IMR-90 (cell line): Measurements from ENCODE around the gene TMEM59. TPM values are rescaled to one million over a fixed set of nuclear protein-coding genes. Genes with fewer than 3 reads are reported as not detected.

Experiments
- CHD1 ChIP-seq: IDR thresholded peaks from 2 replicates; pipeline ENCODE4 v1.6.1; 2012; ENCODE audit warnings: low read depth, low read length, improper control_type of control experiment
- MAFK ChIP-seq: IDR thresholded peaks from 2 replicates; pipeline ENCODE4 v1.6.1; 2012; ENCODE audit warnings: low read depth, low read length, improper control_type of control experiment
- MAZ ChIP-seq: IDR thresholded peaks from 2 replicates; pipeline ENCODE4 v1.6.1; 2012; ENCODE audit warnings: low read depth, mild to moderate bottlenecking, low read length, improper control_type of control experiment, moderate library complexity, borderline replicate concordance
- MXI1 ChIP-seq: IDR thresholded peaks from 2 replicates; pipeline ENCODE4 v1.6.1; 2012; ENCODE audit warnings: low read depth, mild to moderate bottlenecking, low read length, moderate library complexity, borderline replicate concordance
- polyA plus RNA-seq, 3 experiments: library from polyadenylated mRNA; depleted of rRNA; stranded (reverse); fragments of >200 nt; gene quantifications; 2 replicates each; pipeline ENCODE4 v1.2.3, GENCODE V29; 2012; ENCODE audit warnings: low replicate concordance in 1 of 3
- total RNA-seq: library from RNA; depleted of rRNA; stranded (reverse); fragments of >200 nt; gene quantifications from 2 replicates; pipeline ENCODE4 v1.2.3, GENCODE V29; 2012
- TF ChIP-seq, protein P1 (sequence below): fragments of 150-350 bp; IDR thresholded peaks from 2 replicates; pipeline ENCODE4 v1.6.1; 2017; ENCODE audit warnings: mild to moderate bottlenecking, antibody characterized with exemption, low read length, low read depth

Gene TMEM59
- total and polyA plus RNA-seq, 2 of the 4 experiments (the other 2 are of a cell fraction) = 239 to 241 TPM

DNA sequence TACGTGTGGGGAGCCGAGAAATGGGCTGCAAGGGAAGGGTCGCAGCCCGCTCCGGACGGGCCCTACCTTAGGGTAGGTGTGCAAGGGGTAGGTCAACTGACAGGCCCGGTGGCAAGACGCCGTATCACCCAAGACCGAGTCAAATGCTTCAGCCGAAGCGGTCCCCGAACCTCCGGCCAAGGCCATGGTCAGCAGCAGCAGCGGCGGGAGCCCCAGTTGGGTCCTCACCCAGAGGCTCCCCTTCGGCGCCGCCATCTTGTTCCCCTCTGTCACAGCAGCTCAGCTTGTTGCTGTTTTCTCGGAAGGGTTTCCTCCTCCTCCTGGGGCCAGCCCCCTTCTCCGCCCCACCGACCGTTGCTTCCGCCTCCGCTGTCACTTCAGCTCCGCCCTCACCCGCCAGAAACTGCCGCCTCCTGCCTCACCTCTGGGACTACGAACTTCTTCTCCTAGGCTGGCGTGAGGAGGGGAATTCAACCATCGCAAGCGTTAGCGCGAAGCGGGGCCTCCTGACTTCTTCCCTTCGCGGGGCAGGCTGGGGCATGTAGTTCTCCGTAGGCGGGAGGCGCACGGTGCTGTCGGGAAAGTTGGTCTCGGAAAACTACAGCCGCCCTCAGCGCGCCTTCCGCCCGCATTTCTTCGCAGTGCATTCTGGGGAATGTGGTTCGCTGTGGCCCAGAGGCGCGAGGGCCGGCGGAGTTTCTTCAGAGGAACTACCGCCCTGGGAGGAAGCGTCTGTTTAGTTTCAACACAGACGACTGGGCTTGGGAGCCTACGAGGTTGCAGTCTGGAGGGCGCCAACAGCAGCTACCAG is at the start of gene TMEM59, which contains the start of gene TCEANC2 (continued):
- TF ChIP-seq MXI1 = peak; percentile 72; the same call in 1 of the 2 replicates
- TF ChIP-seq MAZ = peak; percentile 81
- 0 out of 2 replicates have a peak, but pooled peaks have one; percentile 53 for TF ChIP-seq CHD1
- no peak for TF ChIP-seq MAFK
- TF ChIP-seq, protein P1, sequence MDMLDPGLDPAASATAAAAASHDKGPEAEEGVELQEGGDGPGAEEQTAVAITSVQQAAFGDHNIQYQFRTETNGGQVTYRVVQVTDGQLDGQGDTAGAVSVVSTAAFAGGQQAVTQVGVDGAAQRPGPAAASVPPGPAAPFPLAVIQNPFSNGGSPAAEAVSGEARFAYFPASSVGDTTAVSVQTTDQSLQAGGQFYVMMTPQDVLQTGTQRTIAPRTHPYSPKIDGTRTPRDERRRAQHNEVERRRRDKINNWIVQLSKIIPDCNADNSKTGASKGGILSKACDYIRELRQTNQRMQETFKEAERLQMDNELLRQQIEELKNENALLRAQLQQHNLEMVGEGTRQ = peak; percentile 74; the same call in 1 of the 2 replicates
